ENCODE results near the gene DES.

The DES gene

DNA sequence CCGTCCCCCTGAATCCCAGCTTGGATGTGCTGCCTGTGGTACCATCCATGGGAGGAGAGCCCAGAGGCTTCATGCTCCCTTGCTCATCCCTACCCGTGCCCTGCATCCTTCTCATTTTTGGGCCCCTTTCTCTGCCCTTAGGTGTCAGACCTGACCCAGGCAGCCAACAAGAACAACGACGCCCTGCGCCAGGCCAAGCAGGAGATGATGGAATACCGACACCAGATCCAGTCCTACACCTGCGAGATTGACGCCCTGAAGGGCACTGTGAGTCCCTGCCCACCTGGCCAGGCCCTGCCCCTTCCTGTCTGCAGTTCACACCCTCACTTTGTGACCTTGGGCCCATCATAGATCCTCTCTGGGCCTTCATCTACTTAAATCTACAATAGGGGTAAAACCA lies 2.5 kb downstream of the DES start:
- H3K4me3 ChIP-seq = no peak overlapping the region
- no peak overlapping the region for H3K9ac ChIP-seq (ENCODE audit: insufficient read length)
- no peak for DNase-seq (ENCODE audit: low read depth, low spot score)
- no peak overlapping the region for H3K27ac ChIP-seq
- H3K9me3 ChIP-seq (ENCODE audit: low read depth, low read length) = no peaks in the 10 kb centered on the region
- no peaks in the 10 kb centered on the region for H3K36me3 ChIP-seq (ENCODE audit: insufficient read depth, low read length)
- no peak for TF ChIP-seq EZH2 (IDR thresholded peaks at IDR 0.05)
- TF ChIP-seq POLR2AphosphoS5 (IDR thresholded peaks at IDR 0.05; ENCODE audit: borderline replicate concordance, low read depth, low read length) = no peak
- TF ChIP-seq FOXP2 (optimal IDR thresholded peaks at IDR 0.05; ENCODE audit: control extremely low read depth, extremely low read length, insufficient read depth) = no peak

DNA sequence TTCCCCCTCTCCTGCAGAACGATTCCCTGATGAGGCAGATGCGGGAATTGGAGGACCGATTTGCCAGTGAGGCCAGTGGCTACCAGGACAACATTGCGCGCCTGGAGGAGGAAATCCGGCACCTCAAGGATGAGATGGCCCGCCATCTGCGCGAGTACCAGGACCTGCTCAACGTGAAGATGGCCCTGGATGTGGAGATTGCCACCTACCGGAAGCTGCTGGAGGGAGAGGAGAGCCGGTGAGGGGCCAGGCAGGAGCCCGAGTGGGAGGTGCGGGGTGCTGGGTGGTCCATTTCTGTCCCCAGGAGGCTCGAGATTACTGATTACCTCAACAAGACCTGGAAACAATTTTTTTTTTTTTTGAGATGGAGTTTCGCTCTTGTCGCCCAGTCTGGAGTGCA lies 3.1 kb downstream of the DES start:
- Histone ChIP-seq H3K4me3 (no peak overlapping the region), H3K27ac (no peak overlapping the region), H3K36me3 (ENCODE audit: insufficient read depth, low read length) (no peaks in the 10 kb centered on the region), H3K9me3 (ENCODE audit: low read depth, low read length) (no peaks in the 10 kb centered on the region), H3K9ac (ENCODE audit: insufficient read length) (no peak overlapping the region)
- no peak for DNase-seq (ENCODE audit: low read depth, low spot score)
- TF ChIP-seq POLR2AphosphoS5 (IDR thresholded peaks at IDR 0.05; ENCODE audit: borderline replicate concordance, low read depth, low read length) = no peak
- no peak for TF ChIP-seq FOXP2 (optimal IDR thresholded peaks at IDR 0.05; ENCODE audit: control extremely low read depth, extremely low read length, insufficient read depth)
- no peak for TF ChIP-seq EZH2 (IDR thresholded peaks at IDR 0.05)

DNA sequence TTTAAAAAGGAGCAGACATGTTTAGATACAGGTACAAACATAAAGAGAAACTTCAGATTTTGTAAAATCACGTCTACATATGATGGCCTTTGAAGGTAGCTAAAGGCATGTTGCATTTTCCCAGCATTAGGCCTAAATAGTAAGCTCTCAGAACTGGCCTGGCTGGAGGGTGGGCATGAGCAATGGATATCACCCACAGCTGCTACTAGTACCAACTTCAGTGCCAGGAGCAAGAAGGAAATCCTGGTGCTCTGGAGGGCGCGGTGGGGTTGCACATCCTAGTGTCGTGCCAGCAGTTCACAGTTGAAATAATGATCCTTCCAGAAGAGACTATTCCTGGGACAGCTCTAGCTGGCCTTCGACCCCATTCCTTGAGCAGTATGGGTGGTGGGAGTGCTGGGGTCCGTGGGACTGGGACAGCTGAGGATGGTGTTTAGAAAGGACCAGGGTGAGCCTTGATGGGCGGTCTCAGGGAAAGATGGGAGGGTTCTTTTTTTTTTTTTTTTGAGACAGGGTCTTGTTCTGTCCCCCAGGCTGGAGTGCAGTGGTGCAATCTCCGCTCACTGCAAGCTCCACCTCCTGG lies 4.9 kb downstream of the DES start:
- no peak for DNase-seq (ENCODE audit: low read depth, low spot score)
- H3K4me3 ChIP-seq = no peak overlapping the region
- no peak for TF ChIP-seq FOXP2 (optimal IDR thresholded peaks at IDR 0.05; ENCODE audit: control extremely low read depth, extremely low read length, insufficient read depth)
- TF ChIP-seq POLR2AphosphoS5 (IDR thresholded peaks at IDR 0.05; ENCODE audit: borderline replicate concordance, low read depth, low read length) = no peak
- no peak for TF ChIP-seq EZH2 (IDR thresholded peaks at IDR 0.05)
- H3K9ac ChIP-seq (ENCODE audit: insufficient read length) = no peak overlapping the region
- H3K9me3 ChIP-seq (ENCODE audit: low read depth, low read length) = no peaks in the 10 kb centered on the region
- H3K27ac ChIP-seq = no peak overlapping the region
- H3K36me3 ChIP-seq (ENCODE audit: insufficient read depth, low read length) = no peaks in the 10 kb centered on the region

GRCh38 chr2:219423652-219424377 lies 5.6 kb downstream of the DES start:
- no peak overlapping the region for H3K9ac ChIP-seq (ENCODE audit: insufficient read length)
- no peak overlapping the region for H3K4me3 ChIP-seq
- no peak for DNase-seq (ENCODE audit: low read depth, low spot score)
- H3K27ac ChIP-seq = no peak overlapping the region
- no peaks in the 10 kb centered on the region for H3K9me3 ChIP-seq (ENCODE audit: low read depth, low read length)
- H3K36me3 ChIP-seq (ENCODE audit: insufficient read depth, low read length) = no peaks in the 10 kb centered on the region
- TF ChIP-seq EZH2 (IDR thresholded peaks at IDR 0.05) = no peak
- no peak for TF ChIP-seq FOXP2 (optimal IDR thresholded peaks at IDR 0.05; ENCODE audit: control extremely low read depth, extremely low read length, insufficient read depth)
- TF ChIP-seq POLR2AphosphoS5 (IDR thresholded peaks at IDR 0.05; ENCODE audit: borderline replicate concordance, low read depth, low read length) = no peak

DNA sequence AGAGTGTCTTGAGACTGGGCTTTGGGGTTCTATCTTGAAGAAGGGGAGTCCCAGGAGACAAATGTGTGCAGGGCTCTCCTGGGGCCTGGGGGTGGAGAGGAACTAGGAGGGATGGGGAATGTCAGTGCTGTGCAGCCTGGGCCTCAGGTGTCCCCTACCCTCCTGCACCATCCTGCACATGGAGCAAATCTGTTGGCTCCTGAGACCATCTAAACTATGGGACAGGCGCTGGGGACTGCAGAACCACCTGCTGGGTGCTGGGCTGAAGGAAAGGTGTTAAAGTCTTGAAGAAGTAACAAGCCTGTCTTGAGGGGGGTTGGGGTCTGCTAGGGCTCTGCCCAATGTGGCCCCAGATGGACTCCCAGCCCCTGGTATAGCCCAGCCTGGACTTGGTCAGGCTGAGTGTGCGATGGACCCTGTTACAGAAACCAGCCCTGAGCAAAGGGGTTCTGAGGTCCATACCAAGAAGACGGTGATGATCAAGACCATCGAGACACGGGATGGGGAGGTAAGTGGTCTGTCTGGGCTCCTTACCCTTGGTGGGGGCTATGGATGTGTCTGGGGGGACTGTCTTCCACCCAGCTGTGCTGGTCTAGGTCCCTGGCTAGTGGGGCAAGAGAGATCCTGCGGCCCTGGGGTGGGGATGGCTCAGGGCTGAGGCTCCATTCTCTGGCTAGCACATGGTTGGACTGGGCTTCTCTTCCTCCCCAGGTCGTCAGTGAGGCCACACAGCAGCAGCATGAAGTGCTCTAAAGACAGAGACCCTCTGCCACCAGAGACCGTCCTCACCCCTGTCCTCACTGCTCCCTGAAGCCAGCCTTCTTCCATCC lies 7.3 kb downstream of the DES start:
- Histone ChIP-seq H3K36me3 (ENCODE audit: insufficient read depth, low read length) (no peaks in the 10 kb centered on the region), H3K9me3 (ENCODE audit: low read depth, low read length) (no peaks in the 10 kb centered on the region), H3K4me3 (no peak overlapping the region), H3K9ac (ENCODE audit: insufficient read length) (no peak overlapping the region), H3K27ac (no peak overlapping the region)
- DNase-seq (ENCODE audit: low read depth, low spot score) = no peak
- TF ChIP-seq FOXP2 (optimal IDR thresholded peaks at IDR 0.05; ENCODE audit: control extremely low read depth, extremely low read length, insufficient read depth) (no peak), POLR2AphosphoS5 (IDR thresholded peaks at IDR 0.05; ENCODE audit: borderline replicate concordance, low read depth, low read length) (no peak), EZH2 (IDR thresholded peaks at IDR 0.05) (no peak)

DNA sequence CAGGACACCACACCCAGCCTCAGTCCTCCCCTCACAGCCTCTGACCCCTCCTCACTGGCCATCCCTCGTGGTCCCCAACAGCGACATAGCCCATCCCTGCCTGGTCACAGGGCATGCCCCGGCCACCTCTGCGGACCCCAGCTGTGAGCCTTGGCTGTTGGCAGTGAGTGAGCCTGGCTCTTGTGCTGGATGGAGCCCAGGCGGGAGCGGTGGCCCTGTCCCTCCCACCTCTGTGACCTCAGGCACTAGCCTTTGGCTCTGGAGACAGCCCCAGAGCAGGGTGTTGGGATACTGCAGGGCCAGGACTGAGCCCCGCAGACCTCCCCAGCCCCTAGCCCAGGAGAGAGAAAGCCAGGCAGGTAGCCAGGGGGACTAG lies 7.9 kb downstream of the DES start:
- Histone ChIP-seq H3K9me3 (ENCODE audit: low read depth, low read length) (no peaks in the 10 kb centered on the region), H3K4me3 (no peak overlapping the region), H3K9ac (ENCODE audit: insufficient read length) (no peak overlapping the region), H3K36me3 (ENCODE audit: insufficient read depth, low read length) (no peaks in the 10 kb centered on the region), H3K27ac (no peak overlapping the region)
- TF ChIP-seq POLR2AphosphoS5 (IDR thresholded peaks at IDR 0.05; ENCODE audit: borderline replicate concordance, low read depth, low read length) (no peak), FOXP2 (optimal IDR thresholded peaks at IDR 0.05; ENCODE audit: control extremely low read depth, extremely low read length, insufficient read depth) (no peak)
- DNase-seq (ENCODE audit: low read depth, low spot score) = no peak

- Histone ChIP-seq H3K9me3 (ENCODE audit: low read depth, low read length) (no peaks in the 10 kb centered on the region), H3K36me3 (ENCODE audit: insufficient read depth, low read length) (no peaks in the 10 kb centered on the region), H3K9ac (ENCODE audit: insufficient read length) (no peak overlapping the region), H3K4me3 (no peak overlapping the region), H3K27ac (no peak overlapping the region)
- TF ChIP-seq POLR2AphosphoS5 (IDR thresholded peaks at IDR 0.05; ENCODE audit: borderline replicate concordance, low read depth, low read length) = no peak
- TF ChIP-seq EZH2 (IDR thresholded peaks at IDR 0.05) = no peak
- no peak for TF ChIP-seq FOXP2 (optimal IDR thresholded peaks at IDR 0.05; ENCODE audit: control extremely low read depth, extremely low read length, insufficient read depth)
- DNase-seq (ENCODE audit: low read depth, low spot score) = no peak
Measured at GRCh38 chr2:219426534-219427136, 8.5 kb downstream of the DES start.

DNA sequence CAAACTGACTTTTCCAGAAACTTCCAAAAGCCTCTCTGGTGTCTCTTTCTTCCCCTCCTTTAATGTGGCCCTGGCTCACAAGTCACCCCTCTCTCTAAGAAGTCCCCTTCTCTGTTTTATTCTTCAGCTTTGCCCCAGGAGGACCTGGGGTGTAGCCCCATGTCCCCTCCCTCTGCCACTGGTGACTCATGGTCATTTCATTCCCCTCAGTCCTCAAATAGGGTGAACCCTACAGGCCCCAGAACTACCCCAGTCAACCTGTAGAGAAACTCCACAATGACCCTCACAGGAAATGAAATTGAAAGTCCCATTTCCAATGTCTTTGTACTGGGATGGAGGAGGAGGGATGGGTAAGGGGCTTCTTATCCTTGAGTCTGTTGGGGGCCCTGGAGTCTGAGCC lies 10.3 kb downstream of the DES start:
- Histone ChIP-seq H3K4me3 (no peak overlapping the region), H3K9me3 (ENCODE audit: low read depth, low read length) (no peaks in the 10 kb centered on the region), H3K36me3 (ENCODE audit: insufficient read depth, low read length) (no peaks in the 10 kb centered on the region), H3K9ac (ENCODE audit: insufficient read length) (no peak overlapping the region), H3K27ac (no peak overlapping the region)
- no peak for DNase-seq (ENCODE audit: low read depth, low spot score)
- no peak for TF ChIP-seq FOXP2 (optimal IDR thresholded peaks at IDR 0.05; ENCODE audit: control extremely low read depth, extremely low read length, insufficient read depth)
- no peak for TF ChIP-seq POLR2AphosphoS5 (IDR thresholded peaks at IDR 0.05; ENCODE audit: borderline replicate concordance, low read depth, low read length)
- no peak for TF ChIP-seq EZH2 (IDR thresholded peaks at IDR 0.05)
